Tibial artery (tissue), 4 donors: Measurements from ENCODE around the gene GRB10.

Experiments
- DNase-seq, 2 donors: peaks; one replicate each; pipeline ENCODE4 v3.0.0-alpha.2; 2019
- H3K27ac ChIP-seq, 2 donors: fragments of 200-600 bp; sonication (generic) in 1 of 2; 1 replicate in 1 of 2; 2 replicates in 1 of 2; pipeline ENCODE4 v1.5.1; 2018 to 2019; ENCODE audit warnings: mild to moderate bottlenecking in 1 of 2
- H3K27me3 ChIP-seq, 2 donors: fragments of 200-600 bp; sonication (generic) in 1 of 2; one replicate each; pipeline versions ENCODE4 v1.5.1 to v1.6.0; 2016 to 2019
- H3K36me3 ChIP-seq, 3 donors: fragments of 200-600 bp; sonication (generic) in 2 of 3; one replicate each; pipeline ENCODE4 v1.5.1; 2016 to 2019; ENCODE audit warnings: mild to moderate bottlenecking in 2 of 3
- H3K4me1 ChIP-seq, 4 donors: fragments of 200-600 bp; sonication (generic) in 2 of 4; 1 replicate in 3 of 4; 2 replicates in 1 of 4; pipeline ENCODE4 v1.5.1; 2016 to 2019
- H3K4me3 ChIP-seq, 2 donors: fragments of 200-600 bp; sonication (generic) in 1 of 2; 1 replicate in 1 of 2; 2 replicates in 1 of 2; pipeline ENCODE4 v1.5.1; 2018 to 2019; ENCODE audit warnings: mild to moderate bottlenecking in 2 of 2
- H3K9me3 ChIP-seq, 3 donors: fragments of 200-600 bp; sonication (generic) in 1 of 3; one replicate each; pipeline ENCODE4 v1.5.1; 2016 to 2019
- intact Hi-C: fragments of 100-400 bp; cut with DNase I; formaldehyde crosslinking; loops from one replicate; pipeline ENCODE4 v1.15.0; 2023; ENCODE audit warnings: low total_unique reads
- TF ChIP-seq, protein P1 (sequence below), 2 experiments: fragments of 200-600 bp in 1 of 2; fragments of 450-650 bp in 1 of 2; IDR thresholded peaks; one replicate each; pipeline ENCODE4 v1.5.1; 2017 to 2019; ENCODE audit warnings: antibody characterized with exemption in 2 of 2, mild to moderate bottlenecking in 1 of 2, moderate library complexity in 1 of 2

The GRB10 gene

DNA sequence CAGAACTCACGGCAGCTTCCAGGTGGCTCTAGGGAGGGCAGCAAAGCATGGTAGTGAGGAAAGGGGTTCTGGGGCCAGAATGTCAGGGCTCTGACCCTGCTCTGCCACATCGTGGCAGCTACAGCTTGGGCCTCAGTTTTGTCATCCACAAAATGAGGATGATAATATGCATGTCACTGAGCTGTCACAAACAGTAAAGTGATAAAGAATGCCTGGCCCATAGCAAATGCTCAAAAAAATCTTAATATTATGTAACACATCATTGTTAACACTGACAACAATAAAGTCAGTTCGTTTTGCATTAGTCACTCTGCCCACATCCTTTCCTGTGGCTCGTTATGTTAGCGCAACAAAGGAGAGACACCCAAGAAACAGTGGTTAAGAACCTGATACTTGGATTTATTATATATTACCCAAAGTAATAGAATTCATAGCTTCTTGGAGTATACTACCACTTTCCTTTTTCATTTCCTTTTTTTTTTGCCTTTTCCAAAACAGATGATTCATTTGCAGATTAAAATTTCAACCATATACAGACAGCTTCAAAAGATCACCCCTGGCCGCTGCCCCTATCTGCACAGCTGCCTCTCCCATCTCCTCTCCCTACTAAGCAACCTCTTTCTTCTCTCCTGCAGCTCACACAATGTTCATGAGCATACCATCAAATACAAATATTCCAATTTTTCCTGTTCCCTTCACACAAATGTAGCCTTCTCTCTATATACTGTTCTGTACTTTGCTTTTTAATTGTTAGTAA, 172.0 kb downstream of the GRB10 start:
- no peak overlapping the region for H3K27ac ChIP-seq
- intact Hi-C loops: loop anchor here (10.0 kb wide), 1 partner anchor 64 kb away; no protein-coding TSS in a partner anchor
- no peak overlapping the region for H3K4me3 ChIP-seq
- H3K4me1 ChIP-seq: no peaks in the 10 kb centered on the region
- TF ChIP-seq, protein P1, sequence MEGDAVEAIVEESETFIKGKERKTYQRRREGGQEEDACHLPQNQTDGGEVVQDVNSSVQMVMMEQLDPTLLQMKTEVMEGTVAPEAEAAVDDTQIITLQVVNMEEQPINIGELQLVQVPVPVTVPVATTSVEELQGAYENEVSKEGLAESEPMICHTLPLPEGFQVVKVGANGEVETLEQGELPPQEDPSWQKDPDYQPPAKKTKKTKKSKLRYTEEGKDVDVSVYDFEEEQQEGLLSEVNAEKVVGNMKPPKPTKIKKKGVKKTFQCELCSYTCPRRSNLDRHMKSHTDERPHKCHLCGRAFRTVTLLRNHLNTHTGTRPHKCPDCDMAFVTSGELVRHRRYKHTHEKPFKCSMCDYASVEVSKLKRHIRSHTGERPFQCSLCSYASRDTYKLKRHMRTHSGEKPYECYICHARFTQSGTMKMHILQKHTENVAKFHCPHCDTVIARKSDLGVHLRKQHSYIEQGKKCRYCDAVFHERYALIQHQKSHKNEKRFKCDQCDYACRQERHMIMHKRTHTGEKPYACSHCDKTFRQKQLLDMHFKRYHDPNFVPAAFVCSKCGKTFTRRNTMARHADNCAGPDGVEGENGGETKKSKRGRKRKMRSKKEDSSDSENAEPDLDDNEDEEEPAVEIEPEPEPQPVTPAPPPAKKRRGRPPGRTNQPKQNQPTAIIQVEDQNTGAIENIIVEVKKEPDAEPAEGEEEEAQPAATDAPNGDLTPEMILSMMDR (IDR thresholded peaks at IDR 0.05): no peak
- H3K27me3 ChIP-seq: no peaks in the 10 kb centered on the region
- H3K36me3 ChIP-seq: peaks cover 55 to 87% (median 56%) of the 10 kb centered on the region in 3 donors
- no peak for DNase-seq
- H3K9me3 ChIP-seq: no peaks in the 10 kb centered on the region

DNA sequence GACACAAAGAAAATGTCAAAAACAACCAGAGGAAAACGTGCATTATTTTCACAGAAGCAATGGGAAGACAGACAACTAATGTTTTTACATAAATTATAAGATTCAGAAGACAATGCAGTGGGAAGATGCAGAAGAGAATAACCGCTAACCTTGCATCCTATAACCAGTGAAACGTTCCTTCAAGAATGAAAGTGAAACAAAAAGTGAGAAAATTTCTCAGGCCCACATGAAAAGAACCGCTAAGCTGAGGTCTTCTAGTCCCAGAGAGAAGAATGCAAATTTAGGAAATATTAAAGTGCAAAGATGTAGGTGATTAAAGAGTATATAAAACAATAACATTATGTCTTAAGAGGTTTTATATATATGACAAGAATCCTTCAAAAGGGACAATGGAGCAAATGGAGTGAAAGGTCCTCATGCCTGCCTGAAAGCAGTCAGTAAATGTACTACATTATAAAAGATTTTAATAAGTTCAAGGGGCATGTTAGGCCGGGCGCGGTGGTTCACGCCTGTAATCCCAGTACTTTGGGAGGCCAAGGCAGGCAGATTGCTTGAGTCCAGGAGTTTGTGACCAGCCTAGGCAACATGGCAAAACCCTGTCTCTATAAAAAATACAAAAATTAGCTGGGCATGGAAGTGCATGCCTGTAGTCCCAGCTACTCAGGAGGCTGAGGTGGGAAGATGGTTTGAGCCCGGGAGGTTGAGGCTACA, 174.3 kb downstream of the GRB10 start:
- peaks cover 64 to 87% (median 65%) of the 10 kb centered on the region in 3 donors for H3K36me3 ChIP-seq
- no peak overlapping the region for H3K27ac ChIP-seq
- intact Hi-C loops: no loop called here
- H3K4me1 ChIP-seq: no peaks in the 10 kb centered on the region
- H3K4me3 ChIP-seq: no peak overlapping the region
- no peaks in the 10 kb centered on the region for H3K9me3 ChIP-seq
- TF ChIP-seq, protein P1 (IDR thresholded peaks at IDR 0.05): no peak
- DNase-seq: no peak
- no peaks in the 10 kb centered on the region for H3K27me3 ChIP-seq

DNA sequence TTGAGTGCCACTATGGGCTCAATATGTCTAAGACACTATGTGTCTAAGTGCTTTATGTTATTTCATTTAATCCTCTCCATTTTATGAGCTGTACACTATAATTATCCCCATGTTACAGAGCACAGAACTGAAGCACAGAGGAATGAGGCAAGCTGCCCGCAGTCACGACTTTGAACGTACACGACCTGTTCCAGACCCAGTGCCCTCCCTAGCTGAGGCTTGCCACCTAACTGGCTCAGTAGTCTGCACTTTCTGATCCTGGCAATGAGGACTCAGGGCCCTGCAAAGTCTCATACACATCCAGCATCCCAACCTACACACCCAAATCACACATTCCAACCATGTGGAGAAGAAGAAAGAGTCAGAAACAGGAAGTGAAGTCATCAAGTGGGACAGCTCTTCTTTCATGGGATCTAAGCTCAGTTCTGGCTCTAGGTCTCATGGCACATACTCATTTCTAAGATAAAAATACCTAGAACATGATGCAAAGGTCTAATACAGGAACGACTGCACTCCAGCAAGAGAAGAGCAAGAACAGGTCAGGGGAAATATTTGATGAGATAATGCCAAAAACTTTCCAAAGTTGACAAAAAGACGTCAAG, 175.1 kb downstream of the GRB10 start:
- no peaks in the 10 kb centered on the region for H3K9me3 ChIP-seq
- H3K36me3 ChIP-seq: peaks cover 61 to 85% (median 62%) of the 10 kb centered on the region in 3 donors
- intact Hi-C loops: no loop called here
- H3K4me3 ChIP-seq: no peak overlapping the region
- DNase-seq: no peak
- no peak overlapping the region for H3K27ac ChIP-seq
- TF ChIP-seq, protein P1 (IDR thresholded peaks at IDR 0.05): no peak
- no peaks in the 10 kb centered on the region for H3K27me3 ChIP-seq
- no peaks in the 10 kb centered on the region for H3K4me1 ChIP-seq

DNA sequence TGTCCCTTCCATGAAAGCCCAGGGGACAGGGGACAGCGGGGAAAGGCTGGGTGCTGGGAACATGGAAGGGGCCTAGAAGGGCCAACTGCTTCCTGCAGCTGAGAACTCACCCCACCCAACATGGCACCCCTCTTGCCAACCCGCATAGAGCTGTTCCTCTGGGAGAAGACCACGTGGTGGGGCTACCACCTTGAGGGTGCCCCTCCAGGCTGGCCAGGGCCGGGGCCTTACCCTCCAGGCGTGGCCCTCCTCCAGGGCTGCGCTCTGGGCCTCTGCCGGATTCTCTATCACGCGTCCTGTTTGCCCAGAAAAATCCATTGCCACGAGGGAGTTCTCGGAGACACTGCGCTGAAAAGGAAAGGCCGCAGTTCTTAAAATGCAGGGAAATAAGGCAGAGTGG, 177.6 kb downstream of the GRB10 start:
- TF ChIP-seq, protein P1 (IDR thresholded peaks at IDR 0.05): no peak
- DNase-seq: no peak
- no peaks in the 10 kb centered on the region for H3K4me1 ChIP-seq
- H3K4me3 ChIP-seq: no peak overlapping the region
- H3K27ac ChIP-seq: no peak overlapping the region
- no peaks in the 10 kb centered on the region for H3K27me3 ChIP-seq
- intact Hi-C loops: no loop called here
- H3K36me3 ChIP-seq: peaks cover 42 to 68% (median 45%) of the 10 kb centered on the region in 3 donors
- no peaks in the 10 kb centered on the region for H3K9me3 ChIP-seq

DNA sequence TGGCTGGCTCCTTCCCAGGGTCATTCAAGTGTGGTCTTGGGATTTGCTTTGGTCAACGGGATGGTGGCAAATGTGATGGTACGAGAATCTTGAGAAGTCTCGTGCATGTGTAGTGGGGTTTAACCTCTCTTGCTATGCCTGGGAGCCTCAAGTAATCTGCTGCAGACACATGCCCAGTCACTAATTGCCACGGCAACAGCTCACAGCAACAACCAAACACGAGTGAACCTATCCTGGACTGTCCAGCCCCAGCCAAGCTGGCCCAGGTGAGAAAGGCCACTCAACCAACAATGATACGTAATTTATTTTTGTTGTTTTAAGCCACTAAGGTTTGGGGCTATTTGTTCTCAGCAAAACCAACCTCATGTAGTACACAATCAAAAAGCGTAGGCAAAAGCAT, 179.4 kb downstream of the GRB10 start:
- Histone ChIP-seq H3K9me3 (no peaks in the 10 kb centered on the region), H3K4me3 (no peak overlapping the region), H3K27ac (no peak overlapping the region), H3K4me1 (no peaks in the 10 kb centered on the region), H3K27me3 (no peaks in the 10 kb centered on the region), H3K36me3 (peaks cover 41 to 75% (median 56%) of the 10 kb centered on the region in 3 donors)
- no peak for DNase-seq
- intact Hi-C loops: no loop called here
- TF ChIP-seq, protein P1 (IDR thresholded peaks at IDR 0.05): no peak
